Pancreas (tissue), 10 donors: ENCODE results near the gene MYO5C. TPM values are rescaled to one million over a fixed set of nuclear protein-coding genes. Genes with fewer than 3 reads are reported as not detected.

Source experiments
- ATAC-seq, 4 donors: fragments of 200-7000 bp; cut with Tn5 transposase; one replicate each; pipeline versions ENCODE4 v1.8.0 to v1.9.1; 2020; ENCODE audit warnings: mild to moderate bottlenecking in 4 of 4, moderate library complexity in 4 of 4
- DNase-seq, 6 donors: peaks; one replicate each; pipeline ENCODE4 v3.0.0-alpha.2; 2020
- FAIRE-seq: peaks from 2 replicates; lab custom pipeline; 2012; peaks lifted over from hg19 to GRCh38; lab: Jason Lieb, UNC
- H3K27ac ChIP-seq, 4 donors: fragments of 200-600 bp; sonication (generic); 1 replicate in 3 of 4; 2 replicates in 1 of 4; pipeline versions ENCODE4 v1.5.0 to v1.8.0; 2020
- H3K27me3 ChIP-seq, 4 donors: fragments of 200-600 bp; one replicate each; pipeline ENCODE4 v1.8.0; 2021
- H3K36me3 ChIP-seq, 3 donors: fragments of 200-600 bp; sonication (generic) in 1 of 3; one replicate each; pipeline versions ENCODE4 v1.5.0 to v1.8.0; 2020 to 2021
- H3K4me1 ChIP-seq, 3 donors: fragments of 200-600 bp; one replicate each; pipeline ENCODE4 v1.8.0; 2021
- H3K4me3 ChIP-seq, 4 donors: fragments of 200-600 bp; sonication (generic) in 2 of 4; one replicate each; pipeline versions ENCODE4 v1.5.0 to v1.8.0; 2020 to 2021
- H3K9me3 ChIP-seq, 4 donors: fragments of 200-600 bp; one replicate each; pipeline ENCODE4 v1.8.0; 2021
- CTCF ChIP-seq, 4 donors: fragments of 200-600 bp; sonication (generic) in 3 of 4; IDR thresholded peaks; one replicate each; pipeline versions ENCODE4 v1.5.0 to v1.8.0; 2021; ENCODE audit warnings: antibody characterized with exemption in 4 of 4
- WGBS, 2 donors: extraction: QIAGEN DNeasy Blood & Tissue Kit; methylation state at CpG; one replicate each; pipeline ENCODE4 v1.1.7; 2013; 5-methylcytosine and 5-hydroxymethylcytosine counted together
- intact Hi-C, 3 donors: fragments of 100-400 bp; cut with DNase I; formaldehyde crosslinking; loops; one replicate each; pipeline versions ENCODE4 v1.11.1 to v1.14.2; 2022
- polyA plus RNA-seq, 2 donors: library from polyadenylated mRNA; stranded (reverse); fragments of 200-250 nt; gene quantifications; one replicate each; pipeline ENCODE4 v1.2.3, GENCODE V29; 2013
- total RNA-seq, 6 donors: library from RNA; stranded (reverse); fragmentation: NEBNext Ultra II Directional in 4 of 6; extraction: Animal tissue kit (Norgen Biotek cat#: 25700) in 4 of 6; gene quantifications; one replicate each; pipeline versions ENCODE4 v1.2.1 to v1.2.4, GENCODE V29; 2021 to 2023
- donor health status: healthy with polysubstance abuse.
- donor health status: DM: no; HTN: no; CAD: no; lungs with moderate emphysema.
- donor health status: DM: no; HTN: no; CAD: no.
- donor health status: control.
- donor health status: control.
- donor health status: Bipolar disorder and iron deficiency.
- donor health status: DM: yes; HTN: yes; CAD: no.
- donor health status: DM: no; HTN: no; CAD: no.
- donor health status: DM: no; HTN: no; CAD: no.
- donor health status: DM: yes; HTN: yes; CAD: no.

The MYO5C gene
- total and polyA plus RNA-seq, 8 donors = 12.7 to 52.7 (median 39.2) TPM

GRCh38 chr15:52338891-52339290 is 43.3 kb upstream of the MYO5C start:
- Histone ChIP-seq H3K36me3 (no peaks in the 10 kb centered on the region), H3K27me3 (no peaks in the 10 kb centered on the region), H3K9me3 (no peaks in the 10 kb centered on the region), H3K4me1 (peaks cover 0 to 6% (median 5%) of the 10 kb centered on the region in 3 donors), H3K27ac (no peak overlapping the region), H3K4me3 (no peak overlapping the region)
- 94% methylated on average over 1 of the region's 1 CpG for WGBS, 2 donors
- no peak for TF ChIP-seq CTCF (IDR thresholded peaks at IDR 0.05)
- ATAC-seq = no peak
- FAIRE-seq = no peak
- DNase-seq = no peak
- intact Hi-C loops = loop anchor here in 1 of 3 donors (10.0 kb wide), 1 partner anchor 84 kb away; no protein-coding TSS in a partner anchor

GRCh38 chr15:52338058-52338457 is 42.5 kb upstream of the MYO5C start:
- H3K36me3 ChIP-seq = no peaks in the 10 kb centered on the region
- H3K9me3 ChIP-seq = no peaks in the 10 kb centered on the region
- no peak for FAIRE-seq
- ATAC-seq = no peak
- no peak for TF ChIP-seq CTCF (IDR thresholded peaks at IDR 0.05)
- no peak overlapping the region for H3K27ac ChIP-seq
- no peaks in the 10 kb centered on the region for H3K27me3 ChIP-seq
- no peak for DNase-seq
- H3K4me3 ChIP-seq = no peak overlapping the region
- intact Hi-C loops = loop anchor here in 1 of 3 donors (10.0 kb wide), 1 partner anchor 83 kb away; no protein-coding TSS in a partner anchor
- 93 to 97% methylated on average over 3 of the region's 3 CpGs for WGBS, 2 donors
- H3K4me1 ChIP-seq = peaks cover 0 to 6% (median 5%) of the 10 kb centered on the region in 3 donors

GRCh38 chr15:52337198-52337853 is 41.7 kb upstream of the MYO5C start:
- Histone ChIP-seq H3K9me3 (no peaks in the 10 kb centered on the region), H3K27ac (no peak overlapping the region), H3K4me1 (peaks cover 0 to 6% (median 5%) of the 10 kb centered on the region in 3 donors), H3K4me3 (no peak overlapping the region), H3K27me3 (no peaks in the 10 kb centered on the region), H3K36me3 (no peaks in the 10 kb centered on the region)
- WGBS, 2 donors = 69 to 71% methylated on average over 5 of the region's 5 CpGs
- ATAC-seq = peak; percentile 48 to 72 (median 64)
- intact Hi-C loops = loop anchor here in 1 of 3 donors (10.0 kb wide), 1 partner anchor 83 kb away; no protein-coding TSS in a partner anchor
- FAIRE-seq = no peak
- no peak for TF ChIP-seq CTCF (IDR thresholded peaks at IDR 0.05)
- DNase-seq = no peak

GRCh38 chr15:52336529-52336928 is 40.9 kb upstream of the MYO5C start:
- H3K4me3 ChIP-seq = no peak overlapping the region
- intact Hi-C loops = loop anchor here in 1 of 3 donors (10.0 kb wide), 1 partner anchor 82 kb away; no protein-coding TSS in a partner anchor
- FAIRE-seq (no peak), DNase-seq (peak in 1 of 6 donors; percentile 22), ATAC-seq (peak; percentile 49 to 84 (median 74))
- 35 to 38% methylated on average over 4 of the region's 4 CpGs for WGBS, 2 donors
- no peak overlapping the region for H3K27ac ChIP-seq
- no peak for TF ChIP-seq CTCF (IDR thresholded peaks at IDR 0.05)
- H3K4me1 ChIP-seq = peaks cover 0 to 6% (median 5%) of the 10 kb centered on the region in 3 donors
- H3K9me3 ChIP-seq = no peaks in the 10 kb centered on the region
- H3K27me3 ChIP-seq = no peaks in the 10 kb centered on the region
- no peaks in the 10 kb centered on the region for H3K36me3 ChIP-seq
